Lung (tissue), 12 donors: ENCODE data around the gene CCDC73. TPM values are rescaled to one million over a fixed set of nuclear protein-coding genes. Genes with fewer than 3 reads are reported as not detected.
"Not testable (repeated sequence)": the region's sequence is repeated elsewhere in the genome, so short reads cannot be mapped to it uniquely, and the experiment has no call there.

Experiments used
- ATAC-seq: fragments of 200-7000 bp; cut with Tn5 transposase; one replicate; pipeline ENCODE4 v1.9.1; 2020; ENCODE audit warnings: moderate number of reproducible peaks; ENCODE audit not compliant: insufficient read depth, low FRiP score
- DNase-seq, 3 donors: peaks; one replicate each; pipeline ENCODE4 v3.0.0-alpha.2; 2013 to 2017
- H3K27ac ChIP-seq, 2 donors: one replicate each; pipeline ENCODE4 v1.5.1; 2013; ENCODE audit warnings: mild to moderate bottlenecking in 2 of 2, moderate library complexity in 2 of 2, control low read depth in 1 of 2, inconsistent platforms in 1 of 2, low read depth in 1 of 2, low read length in 1 of 2
- H3K27me3 ChIP-seq, 3 donors: one replicate each; pipeline ENCODE4 v1.5.1; 2013; ENCODE audit warnings: low read length in 2 of 3; ENCODE audit not compliant: control insufficient read depth in 3 of 3, insufficient read depth in 3 of 3
- H3K36me3 ChIP-seq, 4 donors: one replicate each; pipeline ENCODE4 v1.5.1; 2013; ENCODE audit warnings: low read length in 4 of 4, mild to moderate bottlenecking in 1 of 4, moderate library complexity in 1 of 4; ENCODE audit not compliant: control insufficient read depth in 4 of 4, insufficient read depth in 4 of 4
- H3K4me1 ChIP-seq, 5 donors: one replicate each; pipeline ENCODE4 v1.5.1; 2013; ENCODE audit warnings: low read length in 5 of 5, mild to moderate bottlenecking in 2 of 5, moderate library complexity in 1 of 5; ENCODE audit not compliant: control insufficient read depth in 5 of 5, insufficient read depth in 5 of 5
- H3K4me3 ChIP-seq: one replicate; pipeline ENCODE4 v1.5.1; 2013; ENCODE audit warnings: mild to moderate bottlenecking, control low read depth, moderate library complexity
- H3K9ac ChIP-seq, 2 donors: one replicate each; pipeline ENCODE4 v1.5.1; 2013; ENCODE audit warnings: low read length in 2 of 2, control low read depth in 1 of 2; ENCODE audit not compliant: insufficient read depth in 1 of 2
- H3K9me3 ChIP-seq, 4 donors: one replicate each; pipeline ENCODE4 v1.5.1; 2013; ENCODE audit warnings: low read length in 3 of 4, mild to moderate bottlenecking in 1 of 4, moderate library complexity in 1 of 4; ENCODE audit not compliant: control insufficient read depth in 4 of 4, insufficient read depth in 3 of 4
- WGBS, 2 donors: extraction: QIAGEN DNeasy Blood & Tissue Kit; methylation state at CpG; one replicate each; pipeline ENCODE4 v1.1.7; 2013; 5-methylcytosine and 5-hydroxymethylcytosine counted together
- polyA plus RNA-seq, 2 donors: library from polyadenylated mRNA; stranded (reverse); fragments of 200-250 nt; gene quantifications; one replicate each; pipeline ENCODE4 v1.2.1, GENCODE V29; 2013
- total RNA-seq, 2 donors: library from RNA; depleted of rRNA in 1 of 2; stranded (reverse); fragments of >200 nt in 1 of 2; gene quantifications; one replicate each; pipeline ENCODE4 v1.2.1, GENCODE V29; 2014 to 2021
- TF ChIP-seq, protein P1 (sequence below): IDR thresholded peaks from 2 replicates; pipeline ENCODE4 v1.5.1; 2012; ENCODE audit warnings: mild to moderate bottlenecking; ENCODE audit errors: control extremely low read depth, extremely low read depth
- donor health status: control.
- donor health status: control.
- donor health status: Bipolar disorder and iron deficiency.
- donor health status: healthy.
- donor health status: DM: yes; HTN: yes; CAD: no.

The CCDC73 gene
- total and polyA plus RNA-seq, 4 donors: 0.03 to 0.17 (median 0.10) TPM

DNA sequence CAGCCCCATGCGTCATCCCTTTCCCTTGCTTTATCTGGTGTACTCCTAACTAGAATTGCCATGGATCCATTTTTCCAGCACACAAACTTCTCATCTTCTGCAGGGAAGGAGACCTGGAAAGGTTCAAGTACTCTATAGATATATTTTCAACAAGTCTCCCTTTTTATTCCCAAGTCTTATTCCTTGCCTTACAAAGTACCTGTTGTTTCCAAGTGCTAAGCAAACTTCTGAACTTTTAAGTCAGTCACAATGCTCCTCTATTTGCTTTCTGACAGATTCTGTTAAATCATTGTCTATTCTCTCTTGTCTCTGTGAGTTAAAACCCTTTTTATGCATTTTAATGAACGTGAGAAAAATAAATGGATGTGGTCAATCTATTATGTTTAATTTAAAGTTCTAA, 20.4 kb downstream of the CCDC73 start:
- no peak overlapping the region for H3K4me3 ChIP-seq
- TF ChIP-seq, protein P1, sequence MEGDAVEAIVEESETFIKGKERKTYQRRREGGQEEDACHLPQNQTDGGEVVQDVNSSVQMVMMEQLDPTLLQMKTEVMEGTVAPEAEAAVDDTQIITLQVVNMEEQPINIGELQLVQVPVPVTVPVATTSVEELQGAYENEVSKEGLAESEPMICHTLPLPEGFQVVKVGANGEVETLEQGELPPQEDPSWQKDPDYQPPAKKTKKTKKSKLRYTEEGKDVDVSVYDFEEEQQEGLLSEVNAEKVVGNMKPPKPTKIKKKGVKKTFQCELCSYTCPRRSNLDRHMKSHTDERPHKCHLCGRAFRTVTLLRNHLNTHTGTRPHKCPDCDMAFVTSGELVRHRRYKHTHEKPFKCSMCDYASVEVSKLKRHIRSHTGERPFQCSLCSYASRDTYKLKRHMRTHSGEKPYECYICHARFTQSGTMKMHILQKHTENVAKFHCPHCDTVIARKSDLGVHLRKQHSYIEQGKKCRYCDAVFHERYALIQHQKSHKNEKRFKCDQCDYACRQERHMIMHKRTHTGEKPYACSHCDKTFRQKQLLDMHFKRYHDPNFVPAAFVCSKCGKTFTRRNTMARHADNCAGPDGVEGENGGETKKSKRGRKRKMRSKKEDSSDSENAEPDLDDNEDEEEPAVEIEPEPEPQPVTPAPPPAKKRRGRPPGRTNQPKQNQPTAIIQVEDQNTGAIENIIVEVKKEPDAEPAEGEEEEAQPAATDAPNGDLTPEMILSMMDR: no peak
- ATAC-seq (no peak), DNase-seq (no peak)
- H3K36me3 ChIP-seq: no peaks in the 10 kb centered on the region
- 55 to 65% methylated on average over 2 of the region's 2 CpGs for WGBS, 2 donors
- no peak overlapping the region for H3K27ac ChIP-seq
- H3K9ac ChIP-seq: no peak overlapping the region
- no peaks in the 10 kb centered on the region for H3K9me3 ChIP-seq
- H3K4me1 ChIP-seq: no peaks in the 10 kb centered on the region
- H3K27me3 ChIP-seq: peaks cover 0 to 4% (median 0%) of the 10 kb centered on the region in 3 donors

DNA sequence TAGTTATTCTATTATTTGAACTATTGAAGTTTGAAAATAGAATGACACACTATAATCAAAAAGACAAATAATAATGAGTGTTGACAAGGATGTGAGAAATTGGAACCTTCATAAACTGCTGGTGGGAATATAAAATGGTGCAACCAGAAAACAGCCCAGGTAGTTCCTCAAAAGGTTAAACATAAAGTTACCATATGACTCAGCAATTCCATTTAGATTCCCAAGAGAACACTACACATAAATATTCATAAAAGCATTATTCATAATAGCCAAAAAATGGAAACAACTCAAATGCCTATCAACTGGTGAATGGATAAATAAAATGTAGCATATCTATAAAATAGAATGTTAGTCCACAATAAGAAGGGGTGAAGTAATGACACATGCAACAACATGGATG, 21.7 kb downstream of the CCDC73 start:
- DNase-seq: no peak

DNA sequence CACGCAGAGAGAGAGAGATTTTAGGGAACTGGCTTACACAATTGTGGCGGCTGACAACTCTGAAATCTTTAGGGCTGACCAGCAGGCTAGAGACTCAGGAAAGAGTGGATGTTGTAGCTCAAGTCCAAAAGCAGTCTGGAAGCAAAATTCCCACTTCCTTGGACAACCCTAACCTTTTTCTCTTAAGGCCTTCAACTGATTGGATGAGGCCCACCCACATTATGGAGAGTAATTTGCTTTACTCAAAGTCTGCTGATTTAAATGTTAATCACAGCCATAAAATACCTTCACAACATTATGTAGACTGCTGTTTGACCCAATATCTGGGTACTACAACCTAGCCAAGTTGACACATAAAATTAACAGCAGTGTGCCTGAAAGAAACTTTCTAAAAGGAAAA, 32.7 kb downstream of the CCDC73 start:
- not testable (repeated sequence) for H3K9me3 ChIP-seq, H3K4me3 ChIP-seq, DNase-seq, H3K27ac ChIP-seq, H3K9ac ChIP-seq, H3K36me3 ChIP-seq, H3K27me3 ChIP-seq, H3K4me1 ChIP-seq, ATAC-seq
- 86 to 87% methylated on average over 2 of the region's 2 CpGs for WGBS, 2 donors

More for the DNA sequence above, 21.7 kb downstream of the CCDC73 start:
- Histone ChIP-seq H3K4me1 (no peaks in the 10 kb centered on the region), H3K27ac (no peak overlapping the region), H3K9me3 (peaks cover 0 to 2% (median 0%) of the 10 kb centered on the region in 4 donors), H3K4me3 (no peak overlapping the region), H3K36me3 (no peaks in the 10 kb centered on the region), H3K9ac (no peak overlapping the region), H3K27me3 (no peaks in the 10 kb centered on the region)
- ATAC-seq: no peak
- TF ChIP-seq, protein P1: no peak

DNA sequence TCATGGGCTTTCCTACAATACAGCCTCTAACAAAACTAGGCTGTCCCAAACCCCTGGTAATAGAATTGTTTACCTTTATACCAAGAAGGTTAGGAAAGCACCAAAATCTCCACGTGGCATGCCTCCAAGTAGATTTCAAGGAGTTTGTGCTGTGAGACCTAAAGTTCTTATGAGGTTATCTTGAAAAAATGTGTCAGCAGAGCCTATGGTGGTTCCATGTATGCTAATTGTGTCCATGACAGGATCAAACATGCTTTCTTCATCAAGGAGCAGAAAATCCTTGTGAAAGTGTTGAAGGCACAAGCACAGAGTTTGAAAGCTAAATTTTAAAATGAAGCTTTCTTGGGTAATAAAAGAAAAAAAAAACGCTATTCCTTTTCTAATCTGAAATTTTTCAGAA, 36.2 kb downstream of the CCDC73 start:
- TF ChIP-seq, protein P1: no peak
- H3K4me3 ChIP-seq: no peak overlapping the region
- ATAC-seq (no peak), DNase-seq (no peak)
- H3K27me3 ChIP-seq: no peaks in the 10 kb centered on the region
- no peak overlapping the region for H3K9ac ChIP-seq
- H3K4me1 ChIP-seq: no peaks in the 10 kb centered on the region
- H3K9me3 ChIP-seq: peaks cover 0 to 3% (median 0%) of the 10 kb centered on the region in 4 donors
- WGBS, 2 donors: 61 to 78% methylated on average over 2 of the region's 2 CpGs
- no peaks in the 10 kb centered on the region for H3K36me3 ChIP-seq
- H3K27ac ChIP-seq: no peak overlapping the region

DNA sequence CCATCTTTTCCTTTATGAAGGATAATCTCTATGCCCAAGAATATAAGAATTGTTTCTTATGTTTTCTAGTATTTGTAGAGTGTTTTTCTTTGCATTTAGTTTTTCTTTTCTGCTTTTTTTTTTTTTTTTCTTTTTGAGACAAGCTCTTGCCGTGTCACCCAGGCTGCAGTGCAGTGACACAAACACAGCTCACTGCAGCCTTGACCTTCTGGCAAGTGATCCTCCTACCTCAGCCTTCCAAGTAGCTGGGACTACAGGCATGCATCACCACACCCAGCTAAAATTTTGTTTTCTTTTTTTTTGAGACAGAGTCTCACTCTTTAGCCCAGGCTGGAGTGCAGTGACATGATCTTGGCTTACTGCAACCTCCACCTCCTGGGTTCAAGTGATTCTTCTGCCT, 41.3 kb downstream of the CCDC73 start:
- H3K27me3 ChIP-seq, H3K9ac ChIP-seq, DNase-seq, H3K9me3 ChIP-seq, H3K27ac ChIP-seq, H3K4me3 ChIP-seq, ATAC-seq, H3K36me3 ChIP-seq, H3K4me1 ChIP-seq: not testable (repeated sequence)
- WGBS, 2 donors: 63 to 80% methylated on average over 1 of the region's 1 CpG
